Endothelial cell of umbilical vein (primary cell): Measurements from ENCODE around the gene HSF2BP. TPM values are rescaled to one million over a fixed set of nuclear protein-coding genes. Genes with fewer than 3 reads are reported as not detected.

Experiments
- BruUV-seq: library from RNA; stranded (reverse); fragments of 400-500 nt; replicated peaks from 2 replicates; lab custom pipeline; 2021; lab: Mats Ljungman, UMichigan
- CTCF ChIA-PET: fragments of 300-600, 350-600 bp; sonication (Branson Sonifier 250); formaldehyde crosslinking; loops from one replicate; lab custom pipeline; 2021; ENCODE audit warnings: antibody characterized with exemption, inconsistent platforms; lab: Charles Lee
- POLR2A ChIA-PET: fragments of 300-600, 350-600 bp; sonication (Branson Sonifier 250); formaldehyde crosslinking; loops from one replicate; lab custom pipeline; 2021; ENCODE audit warnings: antibody characterized with exemption, inconsistent platforms; lab: Charles Lee
- DNase-seq: peaks from one replicate; pipeline ENCODE4 v3.0.0-alpha.2; 2011; ENCODE audit warnings: low read depth, low spot score
- FAIRE-seq: peaks from 2 replicates; lab custom pipeline; 2011; peaks lifted over from hg19 to GRCh38; lab: Jason Lieb, UNC
- H2AFZ ChIP-seq: 2 replicates; pipeline ENCODE4 v1.6.0; 2012; ENCODE audit warnings: low read depth, low read length, control low read depth, inconsistent platforms
- H3K27ac ChIP-seq: 2 replicates; pipeline ENCODE4 v1.5.1; 2011; ENCODE audit warnings: low read depth, mild to moderate bottlenecking, control low read depth, low read length, moderate library complexity; ENCODE audit not compliant: insufficient read depth
- H3K27me3 ChIP-seq, 2 experiments: 2 replicates each; pipeline versions ENCODE4 v1.6.0 to v1.6.1; 2011; ENCODE audit warnings: low read length in 2 of 2, mixed read lengths in 1 of 2; ENCODE audit not compliant: control insufficient read depth in 2 of 2, insufficient read depth in 2 of 2
- H3K36me3 ChIP-seq, 2 experiments: 2 replicates in 1 of 2; 3 replicates in 1 of 2; pipeline ENCODE4 v1.5.1; 2011; ENCODE audit warnings: low read length in 2 of 2, mild to moderate bottlenecking in 1 of 2, moderate library complexity in 1 of 2; ENCODE audit not compliant: control insufficient read depth in 2 of 2, insufficient read depth in 2 of 2; ENCODE audit errors: extremely low read depth in 1 of 2
- H3K4me1 ChIP-seq: 3 replicates; pipeline ENCODE4 v1.5.1; 2011; ENCODE audit warnings: mild to moderate bottlenecking, low read length; ENCODE audit not compliant: control insufficient read depth, insufficient read depth; ENCODE audit errors: extremely low read depth
- H3K4me2 ChIP-seq: 2 replicates; pipeline ENCODE4 v1.6.1; 2011; ENCODE audit warnings: low read length, control low read depth, mixed read lengths; ENCODE audit not compliant: insufficient read depth
- H3K4me3 ChIP-seq, 3 experiments: fragments of 200-600 bp in 1 of 3; sonication (generic), shearing (Covaris generic) in 1 of 3; replicated peaks in 1 of 3; 2 replicates each; pipeline ENCODE4 v1.5.1; 2011 to 2016; ENCODE audit warnings: control low read depth in 3 of 3, low read length in 3 of 3, mild to moderate bottlenecking in 2 of 3, inconsistent platforms in 1 of 3, low read depth in 1 of 3, moderate library complexity in 1 of 3; ENCODE audit not compliant: insufficient read depth in 1 of 3
- H3K79me2 ChIP-seq: 2 replicates; pipeline ENCODE4 v1.6.0; 2012; ENCODE audit warnings: low read length, inconsistent platforms; ENCODE audit not compliant: control insufficient read depth, insufficient read depth
- H3K9ac ChIP-seq: replicated peaks from 2 replicates; pipeline ENCODE3; 2011; ENCODE audit warnings: low read length, control low read depth; ENCODE audit not compliant: insufficient read depth; ENCODE audit errors: extremely low read depth
- H3K9me1 ChIP-seq: replicated peaks from 3 replicates; pipeline ENCODE4 v1.6.0; 2011; ENCODE audit warnings: mild to moderate bottlenecking, low read length; ENCODE audit not compliant: control insufficient read depth, insufficient read depth; ENCODE audit errors: extremely low read depth
- H3K9me3 ChIP-seq: replicated peaks from 2 replicates; pipeline ENCODE4 v1.5.1; 2012; ENCODE audit warnings: low read length, inconsistent platforms; ENCODE audit not compliant: control insufficient read depth, insufficient read depth
- H4K20me1 ChIP-seq: replicated peaks from 2 replicates; pipeline ENCODE3; 2011; ENCODE audit warnings: mild to moderate bottlenecking, low read length; ENCODE audit not compliant: control insufficient read depth, insufficient read depth; ENCODE audit errors: extremely low read depth
- CTCF ChIP-seq, 2 donors: IDR thresholded peaks; 1 replicate in 1 of 2; 2 replicates in 1 of 2; pipeline ENCODE4 v1.5.1; 2011; ENCODE audit warnings: low read length in 2 of 2, mild to moderate bottlenecking in 2 of 2, moderate library complexity in 2 of 2, control low read depth in 1 of 2, inconsistent platforms in 1 of 2, low read depth in 1 of 2; ENCODE audit not compliant: insufficient read depth in 1 of 2; ENCODE audit errors: extremely low read depth in 1 of 2
- EZH2 ChIP-seq: IDR thresholded peaks from 2 replicates; pipeline ENCODE4 v1.6.1; 2012; ENCODE audit warnings: borderline replicate concordance, low read depth, mild to moderate bottlenecking, moderate library complexity, low read length, inconsistent platforms; ENCODE audit not compliant: severe bottlenecking
- FOS ChIP-seq: IDR thresholded peaks from 2 replicates; pipeline ENCODE4 v1.6.1; 2011; ENCODE audit warnings: mild to moderate bottlenecking, low read length, moderate library complexity, borderline replicate concordance; ENCODE audit not compliant: insufficient read depth
- GATA2 ChIP-seq: IDR thresholded peaks from 2 replicates; pipeline ENCODE4 v1.7.0; 2011; ENCODE audit warnings: low read depth, mild to moderate bottlenecking, moderate library complexity, mixed read lengths, low read length; ENCODE audit not compliant: insufficient read length, insufficient read depth
- JUN ChIP-seq: IDR thresholded peaks from 2 replicates; pipeline ENCODE4 v1.6.1; 2011; ENCODE audit warnings: borderline replicate concordance, low read depth; ENCODE audit not compliant: insufficient read length, insufficient read depth
- MYC ChIP-seq: IDR thresholded peaks from one replicate; pipeline ENCODE4 v1.6.1; 2011; ENCODE audit warnings: mild to moderate bottlenecking, low read depth, low read length
- POLR2A ChIP-seq: IDR thresholded peaks from 2 replicates; pipeline ENCODE4 v1.6.1; 2012; ENCODE audit warnings: low read depth, mild to moderate bottlenecking, control low read depth, low read length
- POLR2AphosphoS5 ChIP-seq: IDR thresholded peaks from 2 replicates; pipeline ENCODE4 v1.6.1; 2012; ENCODE audit warnings: low read depth, mild to moderate bottlenecking, control low read depth, low read length, moderate library complexity; ENCODE audit not compliant: insufficient read depth
- dilution Hi-C: fragments of 300-500 bp; cut with MboI; formaldehyde crosslinking; loops from one replicate; pipeline ENCODE4 v1.15.0; 2019; ENCODE audit warnings: low sequenced_read_pairs; ENCODE audit not compliant: extremely low pct_ligation_motif_present
- intact Hi-C: fragments of 100-400 bp; cut with micrococcal nuclease; formaldehyde crosslinking; loops from one replicate; pipeline ENCODE4 v1.10.0; 2022
- polyA plus RNA-seq, 4 experiments: library from polyadenylated mRNA; depleted of rRNA in 3 of 4; stranded (reverse) in 3 of 4; unstranded in 1 of 4; fragments of >200 nt; gene quantifications; 2 replicates each; pipeline versions ENCODE4 v1.2.1 to v1.2.3, GENCODE V29; 2011 to 2012; ENCODE audit warnings: missing spikeins in 1 of 4
- total RNA-seq: library from RNA; stranded (reverse); gene quantifications from 2 replicates; pipeline ENCODE4 v1.2.3, GENCODE V29; 2021
- TF ChIP-seq, protein P1 (sequence below): IDR thresholded peaks from 2 replicates; pipeline ENCODE4 v1.6.1; 2011; ENCODE audit not compliant: insufficient read depth, insufficient read length

The HSF2BP gene
- total and polyA plus RNA-seq, 2 donors (not counting 3 experiments of a cell fraction or from before 2014, with no cell fraction given) = 0.41 to 0.55 TPM

GRCh38 chr21:43691801-43692200 lies 32.5 kb upstream of the HSF2BP start:
- CTCF ChIA-PET = no interaction called here
- dilution Hi-C loops = no loop called here

GRCh38 chr21:43691086-43691795 lies 32.0 kb upstream of the HSF2BP start:
- H3K27ac ChIP-seq = no peak overlapping the region
- no peaks in the 10 kb centered on the region for H3K79me2 ChIP-seq
- FAIRE-seq (no peak), DNase-seq (no peak)
- dilution Hi-C loops = no loop called here
- no peak overlapping the region for H3K9ac ChIP-seq
- POLR2A ChIA-PET = no interaction called here
- BruUV-seq = no TSS peak
- TF ChIP-seq POLR2A (no peak), POLR2AphosphoS5 (no peak), MYC (no peak), CTCF (IDR thresholded peaks at IDR 0.05; ENCODE audit: extremely low read depth in 1 of 2, insufficient read depth in 1 of 2, low read depth in 1 of 2, low read length in 2 of 2) (no peak), EZH2 (no peak)
- CTCF ChIA-PET = interaction anchor here (0.6 kb wide), 1 partner anchor 22 kb away, joined by 3 read pairs; no protein-coding TSS in a partner anchor
- intact Hi-C loops = no loop called here
- H4K20me1 ChIP-seq = no peaks in the 10 kb centered on the region
- no peaks in the 10 kb centered on the region for H3K9me3 ChIP-seq
- no peak overlapping the region for H2AFZ ChIP-seq
- no peaks in the 10 kb centered on the region for H3K4me1 ChIP-seq
- H3K27me3 ChIP-seq = no peaks in the 10 kb centered on the region
- peaks cover 17 to 59% of the 10 kb centered on the region in 2 experiments for H3K36me3 ChIP-seq
- H3K4me3 ChIP-seq = no peak overlapping the region
- no peak overlapping the region for H3K4me2 ChIP-seq
- no peaks in the 10 kb centered on the region for H3K9me1 ChIP-seq

More at GRCh38 chr21:43691801-43692200, 32.5 kb upstream of the HSF2BP start:
- Histone ChIP-seq H3K4me1 (no peaks in the 10 kb centered on the region), H3K27me3 (no peaks in the 10 kb centered on the region), H3K36me3 (peaks cover 16 to 60% of the 10 kb centered on the region in 2 experiments), H2AFZ (no peak overlapping the region), H4K20me1 (no peaks in the 10 kb centered on the region), H3K9me1 (no peaks in the 10 kb centered on the region), H3K4me3 (no peak overlapping the region), H3K79me2 (no peaks in the 10 kb centered on the region), H3K9ac (no peak overlapping the region), H3K4me2 (no peak overlapping the region), H3K27ac (no peak overlapping the region), H3K9me3 (no peaks in the 10 kb centered on the region)
- intact Hi-C loops = no loop called here
- POLR2A ChIA-PET = no interaction called here
- TF ChIP-seq EZH2 = no peak
- no peak for TF ChIP-seq MYC
- no peak for TF ChIP-seq JUN
- TF ChIP-seq POLR2A = no peak
- TF ChIP-seq POLR2AphosphoS5 = no peak
- TF ChIP-seq FOS = no peak
- TF ChIP-seq GATA2 = no peak
- TF ChIP-seq, protein P1, sequence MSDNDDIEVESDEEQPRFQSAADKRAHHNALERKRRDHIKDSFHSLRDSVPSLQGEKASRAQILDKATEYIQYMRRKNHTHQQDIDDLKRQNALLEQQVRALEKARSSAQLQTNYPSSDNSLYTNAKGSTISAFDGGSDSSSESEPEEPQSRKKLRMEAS = no peak
- FAIRE-seq (no peak), DNase-seq (no peak)
- no TSS peak for BruUV-seq
